Hematopoietic multipotent progenitor cell treated with erythropoietin and hydrocortisone succinate and interleukin-3 and kit ligand, for 6 days (in vitro differentiated cells): Measurements from ENCODE around the gene B4GALT1.

Experiments
- DNase-seq: peaks from one replicate; pipeline ENCODE4 v3.0.0-alpha.2; 2015

Gene B4GALT1

GRCh38 chr9:33117306-33117705 is 49.8 kb downstream of the B4GALT1 start:
- DNase-seq, result no peak

- peak; percentile 32 for DNase-seq
Measured at GRCh38 chr9:33116860-33117259, 50.3 kb downstream of the B4GALT1 start.

- no peak for DNase-seq
Measured at GRCh38 chr9:33114746-33115145, 52.4 kb downstream of the B4GALT1 start.

DNA sequence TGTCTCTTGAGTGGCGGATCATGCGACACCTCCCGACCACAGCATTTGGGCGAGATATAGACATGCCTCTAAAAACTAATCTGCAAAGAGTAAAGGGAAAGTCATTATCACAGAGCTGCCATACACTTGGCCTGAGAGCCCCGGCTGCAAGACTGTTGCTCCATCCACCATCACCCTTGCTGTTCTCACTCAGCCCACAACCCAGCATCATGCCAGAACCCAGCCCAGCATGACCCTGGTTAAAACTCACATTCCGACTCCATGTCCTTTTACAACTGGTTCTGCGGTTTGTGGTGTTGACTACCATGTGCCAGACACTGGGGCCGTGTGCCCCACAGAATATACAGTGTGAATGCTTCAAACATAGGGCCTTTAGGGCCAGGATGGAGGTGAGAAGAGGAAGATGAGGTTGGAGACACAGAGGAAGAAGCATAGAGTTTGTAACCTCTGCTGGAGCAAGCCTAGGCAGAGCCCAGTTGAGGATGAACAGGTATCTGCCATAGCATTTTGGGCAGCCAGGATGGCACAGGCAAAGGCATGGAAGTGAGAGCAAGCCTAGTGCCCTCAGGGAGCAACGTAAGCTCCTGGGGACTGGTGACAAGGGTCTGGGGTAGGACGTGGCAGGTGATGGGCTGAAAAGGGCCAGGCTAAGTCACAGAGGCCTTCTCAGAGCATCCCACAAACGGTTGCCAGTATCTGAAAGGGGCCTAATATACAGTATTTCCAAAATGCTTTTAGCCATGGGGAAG is 53.2 kb downstream of the B4GALT1 start:
- no peak for DNase-seq

- no peak for DNase-seq
Measured at GRCh38 chr9:33112094-33112493, 55.0 kb downstream of the B4GALT1 start.

GRCh38 chr9:33111631-33112030 is 55.5 kb downstream of the B4GALT1 start:
- no peak for DNase-seq

DNA sequence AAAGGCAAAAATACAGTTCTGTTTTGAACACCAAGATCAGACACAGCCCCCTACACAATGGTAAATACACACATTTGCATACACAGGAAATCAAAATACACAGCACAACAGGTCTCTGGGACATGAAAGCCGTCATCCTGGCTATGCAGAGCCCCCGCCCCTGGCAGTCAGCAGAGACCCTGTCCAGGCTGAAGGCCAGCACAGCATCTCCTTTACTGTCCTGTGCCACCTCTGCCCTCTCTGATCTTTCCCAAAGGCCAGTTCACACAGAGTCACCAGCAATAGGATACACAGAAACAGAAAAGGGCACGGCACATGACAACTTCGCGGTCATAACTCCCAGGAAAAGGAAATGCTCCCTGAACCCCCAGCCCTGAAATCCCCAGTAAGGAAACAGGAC is 56.5 kb downstream of the B4GALT1 start:
- no peak for DNase-seq

- no peak for DNase-seq
Measured at GRCh38 chr9:33109850-33110595, 57.1 kb downstream of the B4GALT1 start.

- no peak for DNase-seq
Measured at GRCh38 chr9:33109097-33109496, 58.0 kb downstream of the B4GALT1 start.

DNA sequence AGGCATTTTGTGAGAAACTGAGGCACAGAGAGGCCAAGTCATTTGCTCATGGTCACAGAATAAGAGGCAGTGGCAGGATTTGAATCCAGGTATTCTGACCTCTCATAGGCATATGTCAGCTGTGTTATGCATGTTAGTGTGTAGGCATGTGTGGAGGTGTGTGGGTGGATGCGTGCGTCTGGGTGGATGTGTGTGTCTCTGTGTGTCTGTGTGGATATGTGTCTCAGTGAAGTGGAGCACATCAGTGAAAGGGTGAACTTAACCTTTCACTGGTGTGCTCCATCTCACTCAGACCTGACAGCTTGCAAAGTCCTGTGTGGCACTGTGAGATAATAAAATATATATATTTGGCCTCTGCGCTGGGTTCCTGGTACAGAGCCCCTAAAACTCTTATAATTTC is 58.7 kb downstream of the B4GALT1 start:
- no peak for DNase-seq

GRCh38 chr9:33107762-33108161 is 59.4 kb downstream of the B4GALT1 start:
- DNase-seq, result no peak

DNA sequence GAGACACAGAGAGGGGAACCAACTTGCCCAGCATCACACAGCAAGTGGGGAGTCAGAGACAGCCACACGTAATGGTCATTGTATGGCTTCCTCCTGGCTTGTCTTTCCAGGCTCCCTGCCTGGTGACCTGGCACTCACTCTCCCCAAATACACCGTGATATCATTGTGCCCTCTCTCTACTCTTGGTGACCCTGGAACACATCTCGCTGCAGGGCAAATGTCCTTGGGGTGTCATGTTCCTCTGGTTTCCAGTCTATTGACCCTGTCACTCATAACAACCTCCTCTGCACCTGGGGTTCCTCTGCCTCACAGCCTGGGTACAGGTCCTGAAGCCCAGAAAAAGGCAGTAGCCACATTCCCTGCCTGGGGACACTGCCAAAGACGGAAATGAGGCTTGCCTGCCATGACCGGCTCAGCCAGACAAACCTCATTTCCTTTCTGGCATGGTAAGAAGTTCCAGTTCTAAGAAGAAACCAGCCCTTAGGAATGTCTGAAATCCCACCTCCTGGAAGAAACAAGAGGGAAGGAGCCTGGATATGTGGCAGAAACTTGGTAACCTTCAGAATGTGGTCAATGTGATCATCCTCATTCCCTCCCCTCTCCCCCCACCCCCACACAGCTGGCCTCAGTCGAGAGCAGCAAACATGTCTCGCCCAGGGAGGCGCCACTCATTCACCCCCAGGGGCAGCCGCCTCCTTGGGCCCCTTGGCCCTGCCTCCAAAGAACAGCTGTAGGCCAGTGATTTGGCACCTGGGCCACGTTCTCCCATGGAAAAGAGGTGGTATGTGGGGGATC is 60.1 kb downstream of the B4GALT1 start:
- no peak for DNase-seq

DNA sequence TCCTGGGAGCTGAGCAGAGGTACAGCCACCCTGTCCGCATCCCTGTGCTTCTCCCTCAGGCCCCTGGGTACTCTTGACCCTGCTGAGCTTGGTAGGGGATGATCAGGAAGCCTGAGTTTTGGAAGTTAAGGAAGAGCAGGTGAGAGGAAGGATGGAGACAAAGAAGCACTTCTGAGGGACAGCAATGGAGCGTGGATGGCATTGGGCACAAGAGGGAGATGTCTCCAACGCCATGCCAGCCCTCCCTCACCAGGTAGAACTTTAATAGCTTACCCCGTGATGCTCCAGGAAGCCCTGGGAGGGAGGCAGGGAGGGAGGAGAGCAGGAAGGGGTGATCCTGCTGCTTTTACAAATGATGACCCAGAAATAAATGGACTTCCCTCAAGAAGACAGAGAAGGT is 60.8 kb downstream of the B4GALT1 start:
- DNase-seq, result no peak

DNA sequence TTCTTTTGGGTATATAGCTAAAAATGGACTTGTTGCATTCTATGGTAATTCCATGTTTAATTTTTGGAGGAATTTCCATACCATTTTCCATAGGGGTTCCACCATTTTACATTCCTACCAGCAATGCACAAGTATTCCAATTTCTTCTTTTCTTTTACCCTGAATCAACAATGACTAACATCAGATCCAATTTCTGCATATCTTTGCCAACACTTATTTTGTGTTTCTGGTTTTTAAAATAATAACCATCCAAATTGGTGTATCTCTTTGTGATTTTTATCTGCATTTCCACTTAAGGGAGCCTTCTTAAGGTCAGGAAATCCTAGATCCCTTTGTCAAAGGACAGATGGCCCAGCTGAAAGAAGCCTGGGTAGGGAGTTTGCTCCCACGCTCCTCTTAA is 61.2 kb downstream of the B4GALT1 start:
- no peak for DNase-seq

DNA sequence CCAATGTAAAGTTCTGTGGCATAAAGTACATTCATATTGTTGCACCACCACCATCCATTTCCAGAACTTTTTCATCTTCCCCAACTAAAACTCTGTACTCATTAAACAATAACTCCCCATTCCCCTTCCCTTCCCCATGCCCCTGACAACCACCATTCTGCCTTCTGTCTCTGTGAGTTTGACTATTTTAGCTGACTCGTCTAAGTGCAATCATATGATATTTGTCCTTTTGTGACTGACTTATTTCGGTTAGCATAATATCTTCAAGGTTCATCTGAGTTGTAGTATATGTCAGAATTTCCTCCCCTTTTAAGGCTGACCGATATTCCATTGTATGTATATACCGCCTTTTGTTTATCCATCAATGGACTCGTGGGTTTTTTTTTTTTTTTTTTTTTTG is 61.6 kb downstream of the B4GALT1 start:
- no peak for DNase-seq

DNA sequence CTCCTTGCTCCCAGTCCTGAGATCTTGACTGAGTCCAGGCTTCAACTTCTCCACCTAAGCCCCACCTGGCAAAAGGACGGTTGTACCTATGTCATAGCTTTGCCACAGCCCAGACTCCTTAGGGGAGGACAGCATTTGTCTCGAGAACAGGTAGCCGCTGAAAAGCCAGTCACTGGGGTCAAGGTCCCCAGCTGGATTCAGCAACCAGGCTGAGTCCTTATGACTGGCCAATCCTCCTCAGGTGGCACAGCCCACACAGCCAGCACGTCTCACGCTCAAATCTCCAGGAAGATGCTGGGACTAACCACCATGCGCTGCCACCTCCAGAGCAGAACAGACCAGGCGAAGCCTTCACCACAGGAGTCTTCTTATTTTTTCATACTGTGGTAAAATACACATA is 62.7 kb downstream of the B4GALT1 start:
- no peak for DNase-seq

- DNase-seq, result no peak
Measured at GRCh38 chr9:33103501-33104281, 63.4 kb downstream of the B4GALT1 start.

- DNase-seq, result no peak
Measured at GRCh38 chr9:33102551-33103210, 64.5 kb downstream of the B4GALT1 start.

- DNase-seq, result no peak
Measured at GRCh38 chr9:33101104-33101951, 65.8 kb downstream of the B4GALT1 start.

- DNase-seq, result no peak
Measured at GRCh38 chr9:33099754-33100153, 67.4 kb downstream of the B4GALT1 start.

- DNase-seq, result no peak
Measured at GRCh38 chr9:33097192-33097591, 69.9 kb downstream of the B4GALT1 start.
